IMR-90 (cell line): ENCODE measurements around the gene NRIP2. TPM values are rescaled to one million over a fixed set of nuclear protein-coding genes. Genes with fewer than 3 reads are reported as not detected.
A peak's percentile ranks its signal among the peaks of the same experiment; 100 is the strongest.

ENCODE experiments used
- ATAC-seq: fragments of 200-7000 bp; cut with Tn5 transposase; 2 replicates; pipeline ENCODE4 v1.9.1; 2020; ENCODE audit warnings: low read depth, mild to moderate bottlenecking, moderate library complexity
- BruUV-seq: library from RNA; stranded (reverse); fragments of 400-500 nt; replicated peaks from 2 replicates; lab custom pipeline; 2021; lab: Mats Ljungman, UMichigan
- CTCF ChIA-PET: fragments of 300-600 bp; formaldehyde crosslinking; extraction: SDS; loops from one replicate; lab custom pipeline; 2021; ENCODE audit warnings: antibody characterized with exemption; lab: Yijun Ruan, JAX
- POLR2A ChIA-PET: fragments of 300-600 bp; sonication (Branson Sonifier 250); formaldehyde crosslinking; loops from one replicate; lab custom pipeline; 2022; ENCODE audit warnings: antibody characterized with exemption; ENCODE audit not compliant: unreplicated experiment; lab: Charles Lee
- DNase-seq: peaks from one replicate; pipeline ENCODE4 v3.0.0; 2013
- H2AFZ ChIP-seq: replicated peaks from 2 replicates; pipeline ENCODE3; 2013; ENCODE audit warnings: low read length, mild to moderate bottlenecking; ENCODE audit not compliant: poor library complexity
- H2AK5ac ChIP-seq: 2 replicates; pipeline ENCODE4 v1.6.1; 2013; ENCODE audit warnings: low read depth, low read length, inconsistent platforms
- H2AK9ac ChIP-seq: replicated peaks from 2 replicates; pipeline ENCODE3; 2013; ENCODE audit warnings: mild to moderate bottlenecking, low read depth, low read length, moderate library complexity; ENCODE audit not compliant: poor library complexity
- H2BK120ac ChIP-seq: 2 replicates; pipeline ENCODE4 v1.6.1; 2013; ENCODE audit warnings: low read depth, low read length, inconsistent platforms
- H2BK15ac ChIP-seq: 3 replicates; pipeline ENCODE4 v1.6.1; 2013; ENCODE audit warnings: low read depth, low read length, inconsistent platforms
- H2BK20ac ChIP-seq: 2 replicates; pipeline ENCODE4 v1.6.1; 2013; ENCODE audit warnings: low read depth, mild to moderate bottlenecking, inconsistent platforms, low read length, moderate library complexity
- H2BK5ac ChIP-seq: 2 replicates; pipeline ENCODE4 v1.6.1; 2013; ENCODE audit warnings: mild to moderate bottlenecking, low read depth, low read length, inconsistent platforms; ENCODE audit not compliant: poor library complexity, severe bottlenecking
- H3K14ac ChIP-seq: replicated peaks from 2 replicates; pipeline ENCODE4 v1.6.1; 2013; ENCODE audit warnings: low read depth, low read length, inconsistent platforms
- H3K18ac ChIP-seq: 2 replicates; pipeline ENCODE4 v1.6.1; 2013; ENCODE audit warnings: low read depth, low read length, control low read depth
- H3K23ac ChIP-seq: 2 replicates; pipeline ENCODE4 v1.6.1; 2013; ENCODE audit warnings: low read depth, low read length, inconsistent platforms
- H3K27ac ChIP-seq: 2 replicates; pipeline ENCODE4 v1.5.1; 2013; ENCODE audit warnings: mild to moderate bottlenecking, control low read depth, low read length; ENCODE audit not compliant: insufficient read depth
- H3K27me3 ChIP-seq: 2 replicates; pipeline ENCODE4 v1.6.1; 2013; ENCODE audit warnings: low read length; ENCODE audit not compliant: control insufficient read depth, insufficient read depth
- H3K36me3 ChIP-seq: 2 replicates; pipeline ENCODE4 v1.6.1; 2013; ENCODE audit warnings: low read length, mixed read lengths; ENCODE audit not compliant: control insufficient read depth, insufficient read depth
- H3K4ac ChIP-seq: 2 replicates; pipeline ENCODE4 v1.6.1; 2013; ENCODE audit warnings: low read depth, low read length, inconsistent platforms
- H3K4me1 ChIP-seq: 2 replicates; pipeline ENCODE4 v1.6.1; 2013; ENCODE audit warnings: low read length, mixed read lengths; ENCODE audit not compliant: control insufficient read depth, insufficient read depth
- H3K4me2 ChIP-seq: 2 replicates; pipeline ENCODE4 v1.6.1; 2013; ENCODE audit warnings: low read depth, mild to moderate bottlenecking, control low read depth, low read length, moderate library complexity
- H3K4me3 ChIP-seq: 2 replicates; pipeline ENCODE4 v1.5.1; 2013; ENCODE audit warnings: low read depth, mild to moderate bottlenecking, control low read depth, low read length, moderate library complexity; ENCODE audit not compliant: insufficient read depth
- H3K56ac ChIP-seq: 2 replicates; pipeline ENCODE4 v1.6.1; 2013; ENCODE audit warnings: low read length, inconsistent platforms; ENCODE audit not compliant: insufficient read depth; ENCODE audit errors: extremely low read depth
- H3K79me1 ChIP-seq, 2 experiments: 2 replicates each; pipeline ENCODE4 v1.6.1; 2013; ENCODE audit warnings: low read length in 2 of 2, inconsistent platforms in 1 of 2, low read depth in 1 of 2
- H3K9ac ChIP-seq: 2 replicates; pipeline ENCODE4 v1.6.1; 2013; ENCODE audit warnings: low read depth, low read length, control low read depth
- H3K9me1 ChIP-seq: 2 replicates; pipeline ENCODE4 v1.6.1; 2013; ENCODE audit warnings: low read length, inconsistent platforms; ENCODE audit not compliant: insufficient read depth
- H3K9me3 ChIP-seq: 2 replicates; pipeline ENCODE4 v1.6.1; 2013; ENCODE audit warnings: low read length; ENCODE audit not compliant: control insufficient read depth, insufficient read depth
- H4K20me1 ChIP-seq: 2 replicates; pipeline ENCODE4 v1.6.1; 2013; ENCODE audit warnings: low read length, inconsistent platforms; ENCODE audit not compliant: insufficient read depth
- H4K5ac ChIP-seq: 2 replicates; pipeline ENCODE4 v1.6.1; 2013; ENCODE audit warnings: mild to moderate bottlenecking, low read depth, low read length, control low read depth
- H4K8ac ChIP-seq, 2 experiments: 2 replicates each; pipeline ENCODE4 v1.6.1; 2013; ENCODE audit warnings: low read depth in 2 of 2, low read length in 2 of 2, control low read depth in 1 of 2, inconsistent platforms in 1 of 2
- H4K91ac ChIP-seq: 2 replicates; pipeline ENCODE4 v1.6.1; 2013; ENCODE audit warnings: low read depth, low read length, inconsistent platforms; ENCODE audit not compliant: insufficient read depth
- BHLHE40 ChIP-seq: fragments of 150-350 bp; IDR thresholded peaks from 2 replicates; pipeline ENCODE4 v1.6.1; 2016; ENCODE audit warnings: mild to moderate bottlenecking, low read depth, low read length
- CTCF ChIP-seq: conservative IDR thresholded peaks from 2 replicates; pipeline ENCODE4 v1.5.1; 2012; ENCODE audit warnings: mild to moderate bottlenecking, low read depth, low read length, improper control_type of control experiment
- MAFK ChIP-seq: IDR thresholded peaks from 2 replicates; pipeline ENCODE4 v1.6.1; 2012; ENCODE audit warnings: low read depth, low read length, improper control_type of control experiment
- POLR2A ChIP-seq: IDR thresholded peaks from 2 replicates; pipeline ENCODE4 v1.6.1; 2012; ENCODE audit warnings: mild to moderate bottlenecking, low read depth, low read length
- RAD21 ChIP-seq: IDR thresholded peaks from 2 replicates; pipeline ENCODE4 v1.6.1; 2012; ENCODE audit warnings: low read length, improper control_type of control experiment
- SMC3 ChIP-seq: fragments of 150-350 bp; IDR thresholded peaks from 2 replicates; pipeline ENCODE4 v1.6.1; 2016; ENCODE audit warnings: low read depth, mild to moderate bottlenecking, antibody characterized with exemption, low read length, moderate library complexity
- WGBS, 2 experiments: methylation state at CpG; one replicate each; pipeline versions ENCODE4 v1.1.5 to v1.1.7; 2013; ENCODE audit warnings: missing lambda C conversion rate in 2 of 2; ENCODE audit not compliant: insufficient read length in 1 of 2; ENCODE audit errors: extremely low coverage in 2 of 2; 5-methylcytosine and 5-hydroxymethylcytosine counted together
- dilution Hi-C: fragments of 300-500 bp; cut with HindIII; formaldehyde crosslinking; loops from one replicate; pipeline ENCODE4 v1.14.3; 2018; ENCODE audit warnings: low sequenced_read_pairs; ENCODE audit not compliant: unreplicated experiment
- in situ Hi-C: fragments of 300-500 bp; cut with MboI; formaldehyde crosslinking; loops from 3 replicates; pipeline ENCODE4 v1.14.3; 2019; ENCODE audit warnings: low sequenced_read_pairs, inconsistent platforms, mixed read lengths
- intact Hi-C: fragments of 100-400 bp; cut with micrococcal nuclease; formaldehyde crosslinking; loops from 2 replicates; pipeline ENCODE4 v1.10.0; 2022
- polyA plus RNA-seq, 3 experiments: library from polyadenylated mRNA; depleted of rRNA; stranded (reverse); fragments of >200 nt; gene quantifications; 2 replicates each; pipeline ENCODE4 v1.2.3, GENCODE V29; 2012; ENCODE audit warnings: low replicate concordance in 1 of 3
- total RNA-seq: library from RNA; depleted of rRNA; stranded (reverse); fragments of >200 nt; gene quantifications from 2 replicates; pipeline ENCODE4 v1.2.3, GENCODE V29; 2012

NRIP2 gene
- total and polyA plus RNA-seq, 2 of the 4 experiments (the other 2 are of a cell fraction): 0.18 to 0.27 TPM

- H3K9me1 ChIP-seq: 0 out of 2 replicates have a peak, but pooled peaks cover 2% of the 10 kb centered on the region
- no peak overlapping the region for H3K4ac ChIP-seq
- 100% methylated on average over 1 of the region's 9 CpGs; no CpG with 5 or more reads in 1 of the 2 experiments for WGBS, 2 experiments
- H3K36me3 ChIP-seq: peaks cover 6% of the 10 kb centered on the region
- H3K4me3 ChIP-seq: no peak overlapping the region
- no peak overlapping the region for H2BK15ac ChIP-seq
- ATAC-seq (no peak), DNase-seq (no peak)
- H2AK5ac ChIP-seq: no peak overlapping the region
- H3K9ac ChIP-seq: no peak overlapping the region
- H3K9me3 ChIP-seq: no peaks in the 10 kb centered on the region
- H2BK5ac ChIP-seq: no peak overlapping the region
- H4K8ac ChIP-seq: no peak overlapping the region
- peaks cover 7% of the 10 kb centered on the region for H3K4me1 ChIP-seq
- CTCF ChIA-PET: interaction anchor here (0.9 kb wide), 1 partner anchor 9 kb away, joined by 3 read pairs; no protein-coding TSS in a partner anchor
- no peak overlapping the region for H2BK120ac ChIP-seq
- H2BK20ac ChIP-seq: no peak overlapping the region
- no peak overlapping the region for H2AK9ac ChIP-seq
- no peaks in the 10 kb centered on the region for H4K20me1 ChIP-seq
- no peaks in the 10 kb centered on the region for H3K27me3 ChIP-seq
- H3K4me2 ChIP-seq: no peak overlapping the region
- dilution Hi-C loops (no loop called here), in situ Hi-C loops (no loop called here), intact Hi-C loops (no loop called here)
- POLR2A ChIA-PET: no interaction called here
- no peak overlapping the region for H4K5ac ChIP-seq
- no peak overlapping the region for H3K14ac ChIP-seq
- H3K23ac ChIP-seq: no peak overlapping the region
- BruUV-seq: no TSS peak
- TF ChIP-seq MAFK (peak; percentile 9; the same call in 1 of the 2 replicates), CTCF (no peak), RAD21 (no peak), POLR2A (no peak), BHLHE40 (no peak), SMC3 (no peak)
- H4K91ac ChIP-seq: no peak overlapping the region
- H3K27ac ChIP-seq: no peak overlapping the region
- H3K56ac ChIP-seq: no peak overlapping the region
- H2AFZ ChIP-seq: no peak overlapping the region
- no peak overlapping the region for H3K18ac ChIP-seq
- H3K79me1 ChIP-seq: no peaks in the 10 kb centered on the region
Measured at GRCh38 chr12:2833810-2834209, 1.0 kb downstream of the NRIP2 start.
